K562 (cell line): Measurements from ENCODE around the gene LHX3. TPM values are rescaled to one million over a fixed set of nuclear protein-coding genes. Genes with fewer than 3 reads are reported as not detected.

ENCODE experiments used
- BACH1 ChIP-seq: fragments of 200-800 bp; sonication (Bioruptor generic); IDR thresholded peaks from 2 replicates; pipeline ENCODE4 v1.6.1; 2016; ENCODE audit warnings: missing genetic modification characterization, missing compliant biosample characterization
- E4F1 ChIP-seq: fragments of 250-450 bp; sonication (Bioruptor Pico); IDR thresholded peaks from 2 replicates; pipeline ENCODE4 v1.5.0; 2021; ENCODE audit warnings: mild to moderate bottlenecking, borderline replicate concordance
- EGR1 ChIP-seq: fragments of 450-650 bp; conservative IDR thresholded peaks from 2 replicates; pipeline ENCODE4 v1.6.1; 2017; ENCODE audit warnings: mild to moderate bottlenecking
- HMG20B ChIP-seq: fragments of 250-450 bp; sonication (Bioruptor Pico); IDR thresholded peaks from 2 replicates; pipeline ENCODE4 v1.5.0; 2021; ENCODE audit warnings: mild to moderate bottlenecking
- HNRNPUL1 ChIP-seq: fragments of 200-400 bp; formaldehyde crosslinking; IDR thresholded peaks from 2 replicates; pipeline ENCODE4 v1.6.1; 2017; ENCODE audit warnings: low read length
- ILF3 ChIP-seq: fragments of 450-650 bp; IDR thresholded peaks from 2 replicates; pipeline ENCODE4 v1.6.1; 2018; ENCODE audit warnings: antibody characterized with exemption, mild to moderate bottlenecking, moderate library complexity, borderline replicate concordance
- RBBP5 ChIP-seq: fragments of 200-600 bp; sonication (generic); IDR thresholded peaks from 2 replicates; pipeline ENCODE4 v1.6.1; 2012; ENCODE audit warnings: borderline replicate concordance, mild to moderate bottlenecking, low read length, control low read depth, inconsistent platforms; ENCODE audit not compliant: insufficient read depth, poor library complexity, severe bottlenecking
- RUNX1 ChIP-seq: sonication (generic); IDR thresholded peaks from 2 replicates; pipeline ENCODE4 v1.6.1; 2016; ENCODE audit warnings: antibody characterized with exemption, low read depth
- THRAP3 ChIP-seq: fragments of 450-650 bp; IDR thresholded peaks from 2 replicates; pipeline ENCODE4 v1.6.1; 2016; ENCODE audit warnings: mild to moderate bottlenecking, inconsistent platforms, borderline replicate concordance
- ZNF24 ChIP-seq: fragments of 450-650 bp; IDR thresholded peaks from 2 replicates; pipeline ENCODE4 v1.6.1; 2016
- ZNF511 ChIP-seq: sonication (generic); formaldehyde crosslinking; IDR thresholded peaks from 2 replicates; pipeline ENCODE4 v1.8.0; 2022; ENCODE audit warnings: mild to moderate bottlenecking, missing genetic modification reagents
- polyA plus RNA-seq, 8 experiments: library from polyadenylated mRNA; depleted of rRNA in 4 of 8; stranded (reverse) in 5 of 8; unstranded in 3 of 8; fragments of >200 nt; fragmentation: Nextera tagmentation in 2 of 8; fragmentation: Illumina TruSeq in 1 of 8; extraction: Ambion mirVana in 2 of 8; extraction: Trizol in 1 of 8; gene quantifications; 2 replicates each; pipeline versions ENCODE4 v1.2.1 to v1.2.3, GENCODE V29; 2011 to 2014; ENCODE audit warnings: inconsistent platforms in 1 of 8, missing spikeins in 1 of 8
- total RNA-seq, 7 experiments: library from RNA; depleted of rRNA in 6 of 7; stranded (reverse); fragments of >200 nt in 6 of 7; fragmentation: Illumina TruSeq in 2 of 7; extraction: Trizol in 2 of 7; gene quantifications; 2 replicates each; pipeline versions ENCODE4 v1.2.1 to v1.2.3, GENCODE V29; 2011 to 2021; ENCODE audit warnings: low replicate concordance in 1 of 7
- TF ChIP-seq, protein P1 (sequence below), 2 experiments: fragments of 450-650 bp in 1 of 2; IDR thresholded peaks; 2 replicates each; pipeline ENCODE4 v1.6.1; 2011 to 2017; ENCODE audit warnings: low read depth in 2 of 2, antibody characterized with exemption in 1 of 2, borderline replicate concordance in 1 of 2, low read length in 1 of 2, mild to moderate bottlenecking in 1 of 2, mixed read lengths in 1 of 2; ENCODE audit not compliant: control insufficient read depth in 1 of 2
- TF ChIP-seq, protein P2 (sequence below): IDR thresholded peaks from 2 replicates; pipeline ENCODE4 v1.6.1; 2011; ENCODE audit not compliant: insufficient read length; ENCODE audit errors: extremely low read depth

The LHX3 gene
- total and polyA plus RNA-seq, 9 of the 15 experiments (the other 6 are each of a cell fraction or from before 2014, with no cell fraction given), result 0.09 TPM; not detected in 8

- TF ChIP-seq E4F1 (CRISPR knock-in tag) (no peak), HMG20B (CRISPR knock-in tag) (no peak), HNRNPUL1 (no peak), ZNF511 (CRISPR knock-in tag) (no peak), ILF3 (no peak), THRAP3 (no peak), RBBP5 (no peak), ZNF24 (no peak), BACH1 (tag) (no peak), RUNX1 (no peak), EGR1 (no peak)
- TF ChIP-seq, protein P1, sequence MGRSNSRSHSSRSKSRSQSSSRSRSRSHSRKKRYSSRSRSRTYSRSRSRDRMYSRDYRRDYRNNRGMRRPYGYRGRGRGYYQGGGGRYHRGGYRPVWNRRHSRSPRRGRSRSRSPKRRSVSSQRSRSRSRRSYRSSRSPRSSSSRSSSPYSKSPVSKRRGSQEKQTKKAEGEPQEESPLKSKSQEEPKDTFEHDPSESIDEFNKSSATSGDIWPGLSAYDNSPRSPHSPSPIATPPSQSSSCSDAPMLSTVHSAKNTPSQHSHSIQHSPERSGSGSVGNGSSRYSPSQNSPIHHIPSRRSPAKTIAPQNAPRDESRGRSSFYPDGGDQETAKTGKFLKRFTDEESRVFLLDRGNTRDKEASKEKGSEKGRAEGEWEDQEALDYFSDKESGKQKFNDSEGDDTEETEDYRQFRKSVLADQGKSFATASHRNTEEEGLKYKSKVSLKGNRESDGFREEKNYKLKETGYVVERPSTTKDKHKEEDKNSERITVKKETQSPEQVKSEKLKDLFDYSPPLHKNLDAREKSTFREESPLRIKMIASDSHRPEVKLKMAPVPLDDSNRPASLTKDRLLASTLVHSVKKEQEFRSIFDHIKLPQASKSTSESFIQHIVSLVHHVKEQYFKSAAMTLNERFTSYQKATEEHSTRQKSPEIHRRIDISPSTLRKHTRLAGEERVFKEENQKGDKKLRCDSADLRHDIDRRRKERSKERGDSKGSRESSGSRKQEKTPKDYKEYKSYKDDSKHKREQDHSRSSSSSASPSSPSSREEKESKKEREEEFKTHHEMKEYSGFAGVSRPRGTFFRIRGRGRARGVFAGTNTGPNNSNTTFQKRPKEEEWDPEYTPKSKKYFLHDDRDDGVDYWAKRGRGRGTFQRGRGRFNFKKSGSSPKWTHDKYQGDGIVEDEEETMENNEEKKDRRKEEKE (IDR thresholded peaks at IDR 0.05; ENCODE audit: borderline replicate concordance in 1 of 2, control insufficient read depth in 1 of 2, low read depth in 2 of 2, low read length in 1 of 2), result no peak
- TF ChIP-seq, protein P2, sequence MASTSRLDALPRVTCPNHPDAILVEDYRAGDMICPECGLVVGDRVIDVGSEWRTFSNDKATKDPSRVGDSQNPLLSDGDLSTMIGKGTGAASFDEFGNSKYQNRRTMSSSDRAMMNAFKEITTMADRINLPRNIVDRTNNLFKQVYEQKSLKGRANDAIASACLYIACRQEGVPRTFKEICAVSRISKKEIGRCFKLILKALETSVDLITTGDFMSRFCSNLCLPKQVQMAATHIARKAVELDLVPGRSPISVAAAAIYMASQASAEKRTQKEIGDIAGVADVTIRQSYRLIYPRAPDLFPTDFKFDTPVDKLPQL, result no peak
Observed at GRCh38 chr9:136225366-136225747, 20.4 kb upstream of the LHX3 start (continued).
